MG63 (cell line): ENCODE results near the gene FOXJ3. TPM values are rescaled to one million over a fixed set of nuclear protein-coding genes. Genes with fewer than 3 reads are reported as not detected.

Source experiments
- DNase-seq: peaks from one replicate; pipeline ENCODE4 v3.0.0-alpha.2; 2020
- H3K27me3 ChIP-seq: fragments of 250-450 bp; sonication (Bioruptor Pico); 2 replicates; pipeline ENCODE4 v1.5.1; 2020; ENCODE audit warnings: mild to moderate bottlenecking, moderate library complexity
- H3K36me3 ChIP-seq: fragments of 250-450 bp; sonication (Bioruptor Pico); 2 replicates; pipeline ENCODE4 v1.5.1; 2020; ENCODE audit warnings: mild to moderate bottlenecking, moderate library complexity
- H3K4me3 ChIP-seq: fragments of 250-450 bp; sonication (Bioruptor Pico); 2 replicates; pipeline ENCODE4 v1.5.1; 2020; ENCODE audit warnings: mild to moderate bottlenecking, moderate library complexity
- H3K9me3 ChIP-seq: fragments of 250-450 bp; sonication (Bioruptor Pico); 2 replicates; pipeline ENCODE4 v1.5.1; 2020; ENCODE audit warnings: mild to moderate bottlenecking, moderate library complexity
- total RNA-seq: library from RNA; depleted of rRNA; stranded (reverse); fragments of >200 nt; shearing (Covaris generic); gene quantifications from 2 replicates; pipeline ENCODE4 v1.2.3, GENCODE V29; 2014; ENCODE audit warnings: low replicate concordance

FOXJ3 gene
- total RNA-seq, 1 experiment from 2014 or later: 28.7 TPM

DNA sequence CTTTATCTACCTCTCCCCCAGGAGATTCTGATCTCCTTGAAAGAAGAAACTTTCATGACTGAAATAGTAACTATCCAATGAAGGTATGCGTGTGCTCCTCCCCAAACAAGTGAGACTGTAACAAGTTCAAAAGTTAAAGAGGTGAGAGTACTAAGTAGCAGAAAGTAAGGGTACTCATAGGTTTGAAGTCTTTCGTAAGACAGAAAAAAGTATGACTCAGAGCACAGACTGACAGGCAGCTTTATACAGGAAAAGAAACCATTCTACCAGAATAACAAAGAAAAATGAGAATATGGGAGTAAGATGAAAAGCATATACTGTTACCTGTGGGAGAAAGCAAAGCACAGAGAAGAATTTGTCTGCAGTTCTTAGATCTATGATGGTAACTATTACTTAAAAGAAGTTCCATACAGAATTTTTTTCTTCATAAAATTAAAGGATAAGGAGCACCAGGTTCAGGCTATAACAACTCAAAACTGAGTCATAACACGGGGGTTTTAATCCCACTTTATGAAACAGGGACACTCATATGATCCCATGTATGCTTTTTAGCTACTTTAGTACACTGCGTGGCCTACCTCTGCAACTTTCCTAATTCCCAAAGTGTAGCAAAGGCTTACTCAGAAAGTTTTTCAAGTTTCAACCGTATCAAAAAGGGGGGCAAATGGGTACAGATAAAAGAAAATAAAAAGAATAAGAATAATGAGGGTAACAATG is 52.0 kb downstream of the FOXJ3 start:
- no peak overlapping the region for H3K4me3 ChIP-seq
- no peaks in the 10 kb centered on the region for H3K9me3 ChIP-seq
- no peaks in the 10 kb centered on the region for H3K27me3 ChIP-seq
- peaks cover 6% of the 10 kb centered on the region for H3K36me3 ChIP-seq
- DNase-seq: no peak

DNA sequence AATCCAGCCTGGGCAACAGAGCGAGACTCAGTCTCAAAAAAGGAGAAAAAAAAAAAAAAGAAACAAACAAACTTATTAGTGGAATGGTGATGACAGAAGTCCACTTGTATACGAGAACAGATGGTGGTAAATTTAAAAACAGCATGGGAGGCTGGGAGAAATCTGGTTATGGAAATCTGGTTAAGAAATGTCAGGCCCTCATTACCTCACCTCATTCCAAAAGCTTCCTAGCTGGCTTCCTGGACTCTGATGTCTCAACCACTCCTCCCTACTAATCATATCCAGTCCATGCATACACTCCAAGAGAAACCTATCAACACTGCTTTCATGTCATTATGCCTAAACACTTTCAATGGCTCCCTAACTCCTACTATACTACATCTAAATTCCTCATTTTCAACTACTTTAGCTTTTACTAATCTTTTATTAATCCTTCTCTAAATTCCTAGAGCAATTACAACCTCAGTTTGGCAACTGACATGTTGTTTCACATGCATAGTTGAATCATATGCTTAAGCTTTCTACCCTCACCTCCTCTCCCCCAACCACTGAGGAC is 52.9 kb downstream of the FOXJ3 start:
- no peaks in the 10 kb centered on the region for H3K27me3 ChIP-seq
- H3K9me3 ChIP-seq: no peaks in the 10 kb centered on the region
- H3K4me3 ChIP-seq: no peak overlapping the region
- DNase-seq: no peak
- peaks cover 9% of the 10 kb centered on the region for H3K36me3 ChIP-seq

DNA sequence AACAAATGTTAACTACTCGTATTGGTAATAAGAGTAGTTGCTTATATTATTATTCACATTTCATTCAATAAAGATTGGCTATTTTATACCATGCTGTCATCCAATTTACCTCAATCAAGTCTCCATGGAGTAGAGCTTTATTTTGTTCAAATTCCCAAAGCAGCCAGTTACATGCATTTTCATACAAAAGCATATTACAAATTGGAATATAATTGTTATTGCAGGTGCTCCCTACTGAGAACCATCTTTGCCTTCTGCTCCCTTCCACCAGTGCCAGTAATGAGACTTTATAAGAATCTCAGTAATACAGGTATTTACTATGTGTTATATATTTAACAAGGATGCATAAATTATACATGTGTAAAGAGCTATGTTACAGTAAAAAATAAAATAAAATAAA is 54.2 kb downstream of the FOXJ3 start:
- DNase-seq: no peak

DNA sequence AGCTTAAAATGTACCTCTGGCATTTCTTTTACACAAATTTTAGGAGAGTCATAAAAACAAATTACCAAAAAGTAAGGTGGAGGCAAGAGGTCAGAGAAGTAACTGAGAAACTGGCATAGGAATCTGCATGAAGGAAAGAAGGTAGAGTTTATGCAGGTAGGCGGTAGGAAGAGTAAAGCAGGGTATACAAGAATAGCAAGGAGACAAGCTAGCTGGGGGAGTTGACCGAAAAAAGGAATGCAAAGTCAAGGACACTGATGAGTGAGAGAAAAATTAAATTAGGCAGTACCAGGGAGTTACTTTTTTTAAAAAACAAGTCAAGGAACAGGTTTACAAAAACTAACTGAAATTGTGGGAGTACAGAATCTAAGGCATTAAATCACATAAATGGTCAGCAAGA is 56.0 kb downstream of the FOXJ3 start:
- Histone ChIP-seq H3K27me3 (no peaks in the 10 kb centered on the region), H3K4me3 (no peak overlapping the region), H3K9me3 (no peaks in the 10 kb centered on the region), H3K36me3 (peaks cover 13% of the 10 kb centered on the region)
- no peak for DNase-seq

More for the DNA sequence above, 54.2 kb downstream of the FOXJ3 start:
- Histone ChIP-seq H3K4me3 (no peak overlapping the region), H3K36me3 (peaks cover 9% of the 10 kb centered on the region), H3K27me3 (no peaks in the 10 kb centered on the region), H3K9me3 (no peaks in the 10 kb centered on the region)

DNA sequence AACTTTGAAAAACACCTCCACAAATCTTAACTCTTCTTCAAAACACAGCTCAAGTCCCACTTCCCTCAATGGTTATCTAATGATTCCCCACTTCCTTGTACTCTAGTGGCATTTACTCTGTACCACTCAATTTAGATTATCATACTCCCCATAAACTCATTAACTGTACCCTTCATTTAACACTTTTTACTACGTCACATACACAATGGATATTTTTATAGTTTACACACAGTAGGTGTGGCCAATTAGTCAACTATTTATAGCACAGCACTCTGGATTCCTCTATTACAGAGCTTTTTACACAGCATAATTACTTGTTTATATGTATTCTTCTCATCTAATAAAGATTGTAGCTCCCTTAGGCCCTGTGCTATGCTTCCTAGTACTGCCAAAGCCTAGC is 62.1 kb downstream of the FOXJ3 start:
- no peak for DNase-seq
- peaks cover 4% of the 10 kb centered on the region; the same call in 1 of the 2 replicates for H3K9me3 ChIP-seq
- H3K4me3 ChIP-seq: no peak overlapping the region
- no peaks in the 10 kb centered on the region for H3K27me3 ChIP-seq
- H3K36me3 ChIP-seq: peaks cover 14% of the 10 kb centered on the region

DNA sequence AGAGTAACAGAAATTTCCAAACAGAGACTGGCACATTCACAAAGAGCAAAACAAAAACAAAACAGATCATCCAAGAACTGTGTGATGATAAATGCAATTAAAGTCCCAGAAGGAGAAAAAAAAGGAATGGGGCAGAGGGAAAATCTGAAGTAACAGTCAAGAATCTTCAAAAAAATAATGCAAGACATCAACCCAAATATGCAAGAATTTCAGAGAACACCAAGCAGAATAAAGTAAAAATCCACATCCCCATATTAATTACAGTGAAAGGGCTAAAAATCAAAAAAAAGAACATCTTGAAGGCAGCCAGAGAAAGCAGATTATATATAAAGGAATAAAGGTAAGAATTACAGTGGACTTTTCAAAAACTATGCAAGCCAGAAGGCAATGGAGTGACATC is 67.1 kb downstream of the FOXJ3 start:
- peaks cover 6% of the 10 kb centered on the region; the same call in 1 of the 2 replicates for H3K9me3 ChIP-seq
- peaks cover 16% of the 10 kb centered on the region for H3K36me3 ChIP-seq
- H3K27me3 ChIP-seq: no peaks in the 10 kb centered on the region
- H3K4me3 ChIP-seq: no peak overlapping the region
- no peak for DNase-seq

DNA sequence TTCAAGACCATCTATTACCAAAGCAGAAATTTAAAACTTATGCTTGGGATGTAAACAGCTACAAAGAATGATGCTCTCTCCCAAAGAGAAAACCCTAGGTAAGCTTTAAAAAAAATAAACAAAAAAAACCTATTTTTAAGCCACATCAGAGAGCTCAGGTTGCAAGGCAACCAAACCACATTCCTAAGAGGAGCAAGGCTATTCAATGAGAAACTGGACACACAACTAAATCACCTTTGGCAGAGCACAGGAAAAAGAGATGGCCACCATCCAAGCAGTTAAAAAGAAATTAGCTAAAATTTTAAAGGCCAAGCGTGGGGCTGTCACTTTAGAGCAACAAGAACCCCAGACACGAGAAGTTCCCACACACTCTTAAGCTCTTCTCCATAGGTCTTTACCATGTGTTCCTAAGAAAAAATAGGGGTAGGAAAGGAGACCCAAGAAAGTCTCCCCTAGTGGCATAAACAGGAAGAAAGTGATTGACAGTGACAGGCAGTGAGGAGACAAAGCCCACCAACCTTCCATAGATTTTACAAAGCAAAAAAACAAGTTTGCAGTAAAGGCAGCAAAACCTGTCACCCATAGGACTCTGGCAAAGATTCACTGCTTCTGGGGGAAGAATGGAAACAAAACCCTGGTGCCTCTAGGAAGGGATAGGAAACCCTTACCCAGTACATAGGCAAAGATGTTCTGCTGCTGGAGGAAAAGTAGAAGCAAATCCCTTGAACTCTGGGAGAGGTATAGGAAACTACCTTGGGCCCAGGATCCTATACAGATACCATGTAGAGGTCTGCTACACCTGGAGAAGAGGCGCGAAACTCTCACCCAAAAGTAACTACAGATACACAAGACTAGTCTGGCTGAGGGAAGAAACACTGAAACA is 68.5 kb downstream of the FOXJ3 start:
- no peak overlapping the region for H3K4me3 ChIP-seq
- peaks cover 16% of the 10 kb centered on the region for H3K36me3 ChIP-seq
- peaks cover 6% of the 10 kb centered on the region; the same call in 1 of the 2 replicates for H3K9me3 ChIP-seq
- no peaks in the 10 kb centered on the region for H3K27me3 ChIP-seq
- no peak for DNase-seq

DNA sequence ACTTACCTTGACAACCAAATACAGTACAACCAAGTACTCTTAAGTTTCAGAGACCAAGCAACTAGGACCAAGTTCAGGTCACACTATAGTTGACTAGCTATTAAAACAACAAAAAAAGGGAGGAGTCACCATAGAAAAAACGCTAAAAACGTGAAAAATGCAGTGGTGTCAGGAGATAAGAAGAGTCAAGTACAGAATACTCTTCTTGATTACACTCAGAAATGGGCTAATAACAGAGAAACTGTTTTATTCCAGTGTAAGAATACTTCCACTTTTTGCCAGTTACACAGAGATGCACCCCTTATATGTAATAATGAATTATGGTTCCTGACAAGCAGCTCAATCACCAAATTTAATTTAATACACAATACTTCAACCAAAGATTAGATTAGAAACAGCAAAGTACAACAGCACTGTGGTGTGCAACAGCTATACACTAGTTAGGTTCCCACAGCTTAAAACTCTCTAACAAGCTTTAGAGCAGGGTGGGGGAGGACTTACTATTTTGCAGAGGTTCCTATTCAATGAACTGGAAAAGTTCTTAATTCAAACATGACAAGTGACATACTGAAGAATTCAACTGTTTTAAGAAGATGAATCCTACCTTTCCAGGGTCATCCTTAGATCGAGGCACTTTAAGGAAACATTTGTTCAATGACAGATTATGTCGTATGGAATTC is 70.4 kb downstream of the FOXJ3 start:
- Histone ChIP-seq H3K9me3 (peaks cover 6% of the 10 kb centered on the region; the same call in 1 of the 2 replicates), H3K27me3 (no peaks in the 10 kb centered on the region)

DNA sequence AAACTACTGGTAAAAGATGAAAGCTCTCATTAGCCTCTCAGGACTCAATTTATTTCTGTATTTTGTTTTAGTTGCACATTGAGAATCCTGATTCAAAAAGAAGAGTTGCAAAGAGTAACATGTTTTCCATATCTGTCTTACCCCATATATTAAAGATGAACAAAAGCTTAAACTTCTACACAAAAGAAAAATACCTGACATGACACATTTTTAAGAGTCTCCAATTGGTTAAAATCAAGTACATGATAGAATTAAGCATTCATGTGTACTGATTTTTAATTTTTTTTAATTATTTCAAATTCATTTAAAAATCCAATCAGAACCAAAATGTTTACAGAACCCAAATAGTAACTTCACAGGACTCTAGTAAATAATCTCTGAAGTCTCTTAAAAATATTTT is 72.0 kb downstream of the FOXJ3 start:
- Histone ChIP-seq H3K9me3 (0 out of 2 replicates have a peak, but pooled peaks cover 3% of the 10 kb centered on the region), H3K36me3 (peaks cover 13% of the 10 kb centered on the region), H3K27me3 (no peaks in the 10 kb centered on the region), H3K4me3 (no peak overlapping the region)
- DNase-seq: no peak

More for the DNA sequence above, 70.4 kb downstream of the FOXJ3 start:
- no peak for DNase-seq
- Histone ChIP-seq H3K36me3 (peaks cover 16% of the 10 kb centered on the region), H3K4me3 (no peak overlapping the region)

DNA sequence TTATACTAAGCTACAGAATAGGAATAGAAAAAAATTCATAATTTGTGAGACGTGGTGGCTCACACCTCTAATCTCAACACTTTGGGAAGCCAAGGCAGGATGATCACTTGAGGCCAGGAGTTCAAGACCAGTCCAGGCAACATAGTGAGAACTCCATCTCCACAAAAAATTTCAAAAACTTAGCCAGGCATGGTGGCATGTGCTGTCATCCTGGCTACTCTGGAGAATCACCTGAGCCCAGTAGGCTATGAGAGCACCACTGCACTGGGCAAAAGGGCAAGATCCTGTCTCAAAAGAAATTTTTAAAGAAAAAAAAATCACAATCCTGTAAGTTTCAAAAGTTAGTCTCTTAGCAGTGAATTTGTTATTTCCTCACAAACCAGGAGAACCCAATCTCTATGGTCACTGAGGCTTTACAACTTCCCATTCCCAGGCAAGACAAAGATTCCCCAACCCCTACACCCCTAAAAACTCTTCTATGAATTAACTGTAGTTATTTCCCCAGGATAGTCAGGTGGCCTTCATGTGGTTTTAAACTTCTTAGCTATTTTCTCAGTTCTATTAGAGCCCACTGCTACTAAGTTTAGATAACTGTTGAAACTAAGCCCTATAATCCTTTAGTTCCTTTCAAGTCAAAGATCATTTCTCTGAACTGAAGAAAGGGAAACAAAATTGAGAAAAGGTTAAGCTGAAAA is 74.5 kb downstream of the FOXJ3 start:
- Histone ChIP-seq H3K4me3 (no peak overlapping the region), H3K9me3 (no peaks in the 10 kb centered on the region), H3K36me3 (peaks cover 16% of the 10 kb centered on the region), H3K27me3 (no peaks in the 10 kb centered on the region)
- no peak for DNase-seq

DNA sequence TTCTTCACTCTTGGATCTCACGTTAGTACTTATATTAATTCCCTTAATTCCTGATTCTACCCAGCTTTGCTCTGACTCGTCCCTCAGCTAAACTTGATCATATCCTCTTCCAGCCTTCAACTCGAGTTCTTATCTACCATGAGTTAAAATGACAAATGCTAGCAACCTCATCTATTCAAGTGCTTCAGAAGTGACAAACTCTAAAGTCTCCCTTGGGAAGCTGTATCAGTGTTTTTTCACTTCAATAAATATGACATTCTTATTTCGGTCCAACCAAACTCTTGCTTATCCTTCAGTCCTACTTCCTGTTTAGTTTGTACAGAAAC is 75.3 kb downstream of the FOXJ3 start:
- no peak for DNase-seq
- peaks cover 4% of the 10 kb centered on the region; the same call in 1 of the 2 replicates for H3K9me3 ChIP-seq
- no peaks in the 10 kb centered on the region for H3K27me3 ChIP-seq
- peaks cover 15% of the 10 kb centered on the region for H3K36me3 ChIP-seq
- no peak overlapping the region for H3K4me3 ChIP-seq

DNA sequence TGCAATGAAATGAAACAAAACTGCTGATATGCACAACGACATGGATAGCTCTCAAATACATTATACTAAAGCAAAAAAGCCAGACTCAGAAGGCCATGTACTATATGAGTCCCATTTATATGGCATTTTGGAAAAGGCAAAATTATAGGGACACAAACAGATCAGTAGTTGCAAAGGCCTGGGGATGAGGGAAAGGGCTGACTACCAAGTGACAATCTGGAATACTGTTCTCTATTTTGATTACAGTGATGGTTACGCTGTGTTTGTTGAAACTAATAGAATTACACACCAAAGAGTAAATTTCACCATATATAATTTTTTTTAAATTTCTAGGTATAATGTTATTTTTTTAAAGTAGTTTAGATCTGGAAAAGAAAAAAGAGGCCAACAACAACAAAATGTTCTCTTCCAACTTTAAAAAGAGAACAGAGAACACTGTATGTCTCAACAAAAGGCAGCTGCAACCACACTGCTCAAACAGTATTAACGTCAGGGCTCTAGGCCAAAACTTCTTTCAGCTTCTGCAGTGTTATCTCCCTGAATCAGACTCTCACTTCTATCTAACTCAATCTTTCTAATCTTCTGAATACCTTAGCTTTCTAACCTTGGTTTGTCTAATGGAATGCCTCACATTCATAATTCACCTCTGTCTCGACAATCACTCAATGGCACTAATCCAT is 75.8 kb downstream of the FOXJ3 start:
- Histone ChIP-seq H3K36me3 (peaks cover 10% of the 10 kb centered on the region), H3K4me3 (no peak overlapping the region), H3K9me3 (peaks cover 4% of the 10 kb centered on the region; the same call in 1 of the 2 replicates), H3K27me3 (no peaks in the 10 kb centered on the region)
- no peak for DNase-seq

DNA sequence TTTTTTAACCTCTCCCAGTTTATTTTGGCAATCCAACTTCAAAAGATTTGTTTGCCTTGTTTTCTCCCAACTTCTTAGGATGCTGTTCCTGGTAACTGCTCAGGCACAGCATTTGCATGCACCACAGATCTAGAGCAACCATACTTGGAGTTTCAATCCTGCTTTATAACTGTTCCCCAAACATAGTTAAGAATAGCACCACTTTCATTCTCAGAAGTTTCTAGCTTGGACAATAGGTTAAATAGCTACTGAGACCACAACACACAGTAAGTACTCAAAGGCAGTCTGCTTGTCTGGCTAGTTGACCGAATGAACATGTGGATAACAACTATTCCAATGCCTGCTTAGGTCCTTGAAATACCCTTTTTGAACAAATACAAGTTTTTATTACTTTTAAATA is 76.8 kb downstream of the FOXJ3 start:
- peaks cover 4% of the 10 kb centered on the region; the same call in 1 of the 2 replicates for H3K9me3 ChIP-seq
- H3K4me3 ChIP-seq: no peak overlapping the region
- no peak for DNase-seq
- no peaks in the 10 kb centered on the region for H3K27me3 ChIP-seq
- peaks cover 9% of the 10 kb centered on the region for H3K36me3 ChIP-seq

DNA sequence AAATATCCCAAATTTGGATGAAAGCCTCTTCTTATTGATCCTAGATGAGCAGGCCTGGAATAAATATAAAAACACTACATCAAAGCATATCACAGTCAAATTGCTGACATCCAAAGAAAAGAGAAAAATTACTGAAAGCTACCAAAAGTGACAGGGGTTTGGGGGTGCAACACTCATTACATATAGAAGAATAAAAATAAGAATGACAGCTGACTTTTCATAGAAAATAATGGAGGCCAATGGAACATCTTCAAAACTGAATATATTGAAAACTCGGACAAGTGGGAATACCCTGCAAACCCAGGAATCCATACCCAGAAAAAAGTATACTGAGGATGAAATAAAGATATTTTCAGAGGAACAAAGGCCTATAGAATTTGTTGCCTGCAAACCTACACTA is 84.0 kb downstream of the FOXJ3 start:
- Histone ChIP-seq H3K9me3 (peaks cover 14% of the 10 kb centered on the region), H3K4me3 (no peak overlapping the region), H3K27me3 (no peaks in the 10 kb centered on the region), H3K36me3 (peaks cover 11% of the 10 kb centered on the region)
- DNase-seq: no peak

DNA sequence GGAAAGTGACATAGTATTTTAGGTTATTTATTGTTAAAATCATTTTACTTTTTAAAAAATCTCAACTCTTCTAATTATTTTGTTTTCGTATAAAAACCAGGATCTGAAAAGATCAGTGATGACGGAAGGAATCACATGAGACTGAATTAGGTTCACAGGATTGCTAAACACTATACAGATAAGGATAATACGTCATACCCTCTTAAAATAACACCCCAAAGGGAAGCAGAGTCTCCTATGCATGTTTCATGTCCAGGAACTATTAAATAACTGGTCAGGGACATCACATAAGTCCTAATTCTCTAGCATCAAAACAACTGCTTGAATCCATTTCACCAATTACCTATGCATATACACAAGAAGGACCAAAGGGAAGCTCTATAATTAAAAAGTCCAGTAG is 84.9 kb downstream of the FOXJ3 start:
- Histone ChIP-seq H3K9me3 (peaks cover 13% of the 10 kb centered on the region), H3K27me3 (no peaks in the 10 kb centered on the region), H3K4me3 (no peak overlapping the region), H3K36me3 (peaks cover 9% of the 10 kb centered on the region)
- no peak for DNase-seq
